Daoy (cell line): ENCODE measurements around the gene C16orf90. TPM values are rescaled to one million over a fixed set of nuclear protein-coding genes. Genes with fewer than 3 reads are reported as not detected.

ENCODE experiments used
- DNase-seq: peaks from one replicate; pipeline ENCODE4 v3.0.0-alpha.2; 2015; ENCODE audit warnings: low read depth
- total RNA-seq: library from RNA; depleted of rRNA; stranded (reverse); fragments of >200 nt; shearing (Covaris generic); gene quantifications from 2 replicates; pipeline ENCODE4 v1.2.3, GENCODE V29; 2014; rRNA removed

Gene C16orf90, protein sequence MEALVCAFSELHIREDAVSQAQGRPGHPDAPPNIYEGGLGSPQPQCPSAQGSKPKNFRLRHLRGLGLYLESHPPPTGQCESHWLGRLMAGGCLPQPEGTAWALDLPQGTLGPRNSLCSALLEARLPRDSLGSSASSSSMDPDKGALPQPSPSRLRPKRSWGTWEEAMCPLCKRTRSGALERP
- not detected in 2 replicates for total RNA-seq

DNA sequence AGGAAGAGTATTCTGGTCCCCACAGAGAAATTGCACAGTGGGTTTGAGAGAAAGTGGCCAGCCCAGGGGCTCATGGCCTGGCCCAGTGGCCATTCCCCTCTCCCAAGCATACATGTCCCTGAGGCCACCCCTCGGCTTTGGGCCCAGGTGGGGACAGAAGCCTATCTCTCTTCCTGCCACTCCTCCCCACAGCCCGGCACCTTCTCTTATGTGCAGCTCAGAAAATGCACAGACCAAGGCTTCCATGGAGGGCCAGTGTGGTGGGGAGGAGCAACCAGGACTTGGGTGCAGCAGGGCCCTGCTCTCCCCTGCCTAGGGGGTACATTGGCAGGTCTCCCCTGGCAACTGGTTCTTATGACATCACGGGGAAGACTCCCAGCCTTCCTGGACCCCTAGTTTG, at the start of gene C16orf90:
TSS of gene C16orf90 (minus strand) at position 314 of the 400 bp plus-strand sequence. CDS start at position 246, 68 bp downstream.
- DNase-seq = no peak

DNA sequence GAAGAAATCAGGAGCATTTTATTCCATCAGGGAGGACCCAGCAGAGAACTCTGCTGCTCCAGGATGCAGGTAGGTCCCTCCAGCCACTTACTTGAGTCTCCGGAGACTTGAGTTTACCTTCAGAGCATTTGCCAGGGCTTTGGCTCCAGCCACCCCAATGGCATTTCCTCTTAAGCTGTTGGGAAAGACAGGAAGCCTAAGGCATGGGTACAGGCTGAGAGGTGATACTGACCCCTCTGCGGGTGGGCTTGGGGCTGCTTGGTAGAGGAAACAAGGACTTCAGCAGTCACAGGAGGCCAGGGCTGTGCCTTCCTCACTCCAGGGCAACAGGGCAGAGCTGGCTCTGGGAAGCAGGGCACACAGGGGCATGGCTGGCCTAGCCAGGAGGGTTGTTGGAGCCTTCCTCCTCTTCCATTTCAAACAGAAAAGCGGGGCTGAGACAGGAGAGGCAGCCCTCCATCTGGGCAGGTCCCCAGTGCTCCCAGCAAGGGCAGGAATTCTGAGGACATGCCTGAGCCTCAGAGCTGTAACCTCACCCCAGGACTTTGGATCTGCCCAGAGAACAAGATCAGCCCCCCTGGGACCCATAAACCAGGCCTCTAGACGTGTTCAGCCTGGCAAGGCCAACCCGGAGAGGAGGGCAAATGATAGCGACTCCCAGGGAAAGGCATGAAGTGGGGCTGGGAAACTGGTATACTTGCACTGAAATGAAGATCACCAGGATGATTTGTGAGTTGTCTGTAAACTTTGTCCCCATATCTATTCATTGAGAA, 47.5 kb upstream of the C16orf90 start:
- no peak for DNase-seq

DNA sequence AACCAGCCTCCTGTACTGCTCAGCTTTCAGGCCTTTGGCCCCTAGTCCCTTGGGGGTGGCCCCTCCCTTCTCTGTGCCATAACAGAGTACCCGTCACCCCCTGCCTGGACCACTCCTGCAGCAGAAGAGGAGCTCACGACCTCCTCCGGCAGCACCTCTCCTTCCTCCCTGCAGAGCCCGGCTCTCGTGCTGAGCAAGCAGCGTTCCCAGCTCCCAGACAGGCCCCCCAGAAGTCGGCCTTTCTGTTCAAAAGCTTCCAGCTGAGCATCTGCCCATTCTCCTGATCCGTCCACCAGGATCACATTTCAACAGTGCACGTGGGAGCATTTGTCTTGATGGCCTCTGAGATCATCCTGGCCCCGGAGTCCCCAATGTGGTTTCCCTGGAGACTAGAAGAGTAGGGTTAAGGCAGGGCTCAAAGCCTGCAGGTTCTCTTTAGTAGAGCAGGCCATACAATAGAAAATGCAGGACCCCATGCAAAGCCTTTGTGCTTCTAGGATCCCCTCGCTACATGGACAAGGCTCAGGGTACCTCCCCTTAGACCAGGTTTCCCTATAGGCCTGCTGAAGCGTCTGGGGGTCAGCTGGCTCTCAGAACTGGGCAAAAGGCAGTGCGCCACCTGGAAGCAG, 46.4 kb upstream of the C16orf90 start:
- no peak for DNase-seq

DNA sequence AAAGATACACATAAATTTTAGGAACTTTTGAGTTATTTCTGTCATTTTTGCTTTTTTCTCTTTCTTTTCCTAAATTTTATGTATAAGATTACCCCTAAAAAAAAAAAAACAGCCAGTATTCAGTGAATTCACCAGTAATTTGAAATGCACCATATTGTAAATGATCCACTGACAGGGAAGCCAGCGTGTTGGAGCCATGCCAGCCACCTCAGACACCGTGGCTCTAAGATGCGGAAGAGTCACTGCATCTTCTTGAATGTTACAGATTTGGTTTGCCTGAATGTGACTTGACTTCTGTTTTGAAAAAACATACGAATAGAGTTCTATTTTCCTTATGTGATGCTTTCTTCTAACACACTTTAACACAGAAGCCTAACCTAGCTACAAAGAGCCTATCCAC, 42.9 kb upstream of the C16orf90 start:
- DNase-seq = no peak

DNA sequence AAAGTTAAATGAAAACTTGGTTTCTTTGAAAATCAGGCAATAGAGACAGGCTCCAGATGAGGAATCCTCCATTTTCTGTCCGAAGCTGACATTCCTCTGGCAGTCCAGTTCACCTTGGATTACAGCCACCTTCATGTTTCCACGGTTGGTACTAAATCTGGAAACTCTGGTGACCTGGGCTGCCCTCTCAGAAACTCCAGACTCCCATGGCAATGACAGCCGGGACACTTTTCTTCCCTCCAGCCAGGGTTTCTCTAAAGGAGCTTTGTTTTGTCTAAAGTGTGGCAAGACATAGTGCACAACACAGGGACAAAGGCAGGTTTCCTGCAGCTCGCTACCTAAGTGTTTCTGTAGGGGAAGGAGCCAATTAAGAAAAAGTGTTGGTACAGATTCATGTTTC, 41.6 kb upstream of the C16orf90 start:
- DNase-seq = no peak

DNA sequence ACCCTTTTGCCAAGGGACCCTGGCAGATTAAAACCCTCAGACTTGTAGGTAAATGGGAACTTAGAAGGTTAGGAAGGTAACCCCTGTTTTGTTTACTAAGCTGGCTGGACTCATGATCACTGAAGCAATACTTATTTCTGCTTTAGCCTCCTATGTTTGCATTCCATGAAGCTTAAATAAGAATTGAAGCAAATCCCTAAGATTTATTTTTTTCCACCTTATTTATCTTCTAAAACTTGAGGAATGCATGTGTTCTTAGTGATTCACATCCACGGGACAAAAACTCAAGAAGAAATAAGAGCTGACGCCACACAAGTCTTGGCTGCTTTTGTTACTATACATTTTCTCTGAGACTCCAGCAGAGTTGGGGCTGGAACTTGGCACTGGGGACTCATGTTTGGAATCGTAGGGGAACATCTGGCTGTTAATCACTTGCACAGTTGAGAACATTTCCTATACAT, 41.0 kb upstream of the C16orf90 start:
- DNase-seq = no peak

DNA sequence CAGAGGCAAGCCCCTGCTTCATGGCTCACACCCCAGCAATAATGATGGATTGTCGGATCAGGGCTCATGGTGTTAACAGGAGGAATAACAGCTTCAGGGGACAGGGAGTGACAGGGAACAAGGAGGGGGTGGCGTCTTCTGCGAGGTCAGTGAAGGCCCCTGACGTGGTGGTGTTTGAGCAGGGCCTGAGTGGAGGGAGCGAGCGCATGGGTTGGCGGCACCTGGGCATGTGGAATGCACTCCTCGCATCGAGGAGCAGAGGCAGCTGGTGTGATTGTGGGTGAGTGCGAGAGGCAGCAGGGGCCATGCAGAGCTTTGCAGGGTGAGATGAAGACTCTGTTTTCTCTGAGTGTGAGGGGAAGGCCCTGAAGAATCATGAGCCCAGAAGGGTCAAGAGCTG, 38.8 kb upstream of the C16orf90 start:
- no peak for DNase-seq

DNA sequence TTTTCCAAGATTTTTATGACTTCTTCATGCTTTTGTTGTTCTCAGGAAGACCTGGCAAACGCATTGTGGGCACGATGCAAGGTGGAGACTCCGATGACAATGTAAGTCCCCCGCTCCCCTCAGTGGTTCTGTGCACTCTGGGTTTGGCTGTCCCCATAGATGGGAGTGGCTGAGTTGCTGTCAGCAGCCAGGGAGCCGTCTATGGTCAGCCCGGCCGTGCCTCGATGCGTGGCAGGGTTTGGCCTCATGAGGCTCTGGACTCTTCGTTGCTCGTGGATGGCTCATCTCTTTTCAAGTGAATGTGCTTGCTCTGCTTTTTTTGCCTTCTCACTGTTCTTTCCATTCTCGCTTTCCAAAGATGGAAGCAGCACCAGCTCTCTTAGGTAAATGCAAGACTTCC, 37.5 kb upstream of the C16orf90 start:
- no peak for DNase-seq

DNA sequence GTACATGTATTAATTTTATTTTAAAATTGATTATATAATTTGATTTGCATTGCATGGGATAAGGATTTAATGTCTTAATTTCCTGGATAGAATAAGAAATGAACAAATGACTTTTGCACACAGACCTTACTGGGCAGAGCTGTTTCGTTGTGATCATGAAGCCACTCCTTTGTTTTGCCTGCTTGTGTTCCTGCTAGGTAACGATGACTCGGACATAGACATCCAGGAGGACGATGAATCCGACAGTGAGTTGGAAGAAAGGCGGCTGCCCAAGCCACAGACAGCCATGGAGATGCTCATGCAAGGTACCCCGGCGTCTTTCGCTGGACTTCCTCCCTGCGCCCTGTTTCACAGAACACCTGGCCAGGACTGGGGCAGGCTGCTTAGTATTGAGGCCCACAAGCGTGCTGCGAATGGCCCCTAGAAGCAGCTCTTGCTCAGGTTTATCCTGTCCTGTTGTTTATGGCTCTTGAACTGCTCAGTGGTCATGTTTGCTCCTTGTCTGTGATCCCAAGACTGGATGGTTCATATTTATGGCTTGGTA, 35.2 kb upstream of the C16orf90 start:
- no peak for DNase-seq

DNA sequence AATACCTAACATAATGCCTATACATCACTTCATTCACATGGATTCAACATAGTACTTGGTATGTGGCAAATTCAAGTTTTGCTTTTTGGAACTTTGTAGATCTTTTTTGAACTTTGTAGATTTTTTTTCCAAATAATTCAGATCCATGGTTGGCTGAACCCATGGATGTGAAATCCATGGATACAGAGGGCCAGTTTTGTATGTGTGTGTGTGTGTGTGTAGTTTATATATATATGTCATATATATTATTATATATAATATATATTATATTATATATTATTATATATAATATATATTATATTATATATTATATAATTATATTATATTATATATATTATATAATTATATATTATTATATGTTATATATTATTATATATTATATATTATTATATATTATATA, 33.9 kb upstream of the C16orf90 start:
- DNase-seq = no peak

DNA sequence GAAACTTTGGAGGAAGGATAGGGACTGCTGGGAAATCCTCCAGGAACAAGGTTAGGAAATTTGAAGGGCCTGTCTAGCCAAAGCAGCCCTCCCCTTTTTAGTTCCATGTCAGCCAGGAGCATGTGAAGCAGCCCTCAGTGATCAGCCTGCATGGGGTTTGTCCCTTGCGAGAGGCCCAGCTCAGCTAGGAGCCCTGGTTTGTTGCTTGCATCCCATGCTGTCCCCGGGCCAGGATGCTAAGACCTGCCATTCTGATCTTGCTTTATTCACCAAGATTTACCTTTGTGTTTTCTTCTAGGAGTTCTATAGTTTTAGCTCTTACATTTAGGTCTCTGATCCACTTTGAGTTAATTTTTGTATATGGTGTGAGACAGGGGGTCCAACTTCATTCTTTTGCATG, 33.1 kb upstream of the C16orf90 start:
- no peak for DNase-seq

DNA sequence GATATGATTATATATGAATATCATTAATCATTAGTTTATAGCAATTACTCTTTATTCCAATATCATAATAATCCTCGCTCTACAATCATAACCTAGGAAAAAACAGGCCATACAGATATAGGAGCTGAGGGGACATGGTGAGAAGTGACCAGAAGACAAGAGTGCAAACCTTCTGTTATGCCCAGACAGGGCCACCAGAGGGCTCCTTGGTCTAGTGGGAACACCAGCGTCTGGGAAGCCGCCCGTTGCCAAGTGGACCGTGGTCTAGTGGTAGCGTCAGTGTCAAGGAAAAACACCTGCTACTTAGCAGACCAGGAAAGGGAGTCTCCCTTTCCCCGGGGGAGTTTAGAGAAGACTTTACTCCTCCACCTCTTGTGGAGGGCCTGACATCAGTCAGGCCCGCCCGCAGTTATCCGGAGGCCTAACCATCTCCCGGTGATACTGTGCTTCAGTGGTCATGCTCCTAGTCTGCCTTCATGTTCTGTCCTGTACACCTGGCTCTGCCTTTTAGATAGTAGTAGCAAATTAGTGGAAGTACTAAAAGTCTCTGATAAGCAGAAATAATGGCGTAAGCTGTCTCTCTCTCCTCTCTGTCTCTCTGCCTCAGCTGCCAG, 32.0 kb upstream of the C16orf90 start:
- DNase-seq = peak; percentile 52

DNA sequence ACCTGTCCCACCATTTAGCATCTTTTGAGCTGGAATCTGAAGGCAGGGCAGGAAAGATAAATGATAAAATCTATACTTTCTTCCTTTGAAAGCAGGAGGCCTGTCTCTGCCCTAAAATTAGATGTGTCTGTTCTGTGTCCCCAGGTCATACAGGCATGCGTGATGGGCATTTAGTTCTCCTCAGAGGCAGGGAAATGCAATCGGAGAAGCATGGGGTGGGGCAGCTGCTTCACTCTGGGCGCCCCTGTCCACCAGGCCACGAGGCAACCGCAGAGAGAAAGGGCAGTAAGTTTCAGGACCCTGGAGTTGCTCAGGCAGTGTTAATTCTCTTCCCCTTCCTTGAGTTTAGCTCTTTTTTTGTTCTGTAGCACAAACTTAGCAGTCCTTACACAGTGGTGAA, 30.7 kb upstream of the C16orf90 start:
- no peak for DNase-seq

DNA sequence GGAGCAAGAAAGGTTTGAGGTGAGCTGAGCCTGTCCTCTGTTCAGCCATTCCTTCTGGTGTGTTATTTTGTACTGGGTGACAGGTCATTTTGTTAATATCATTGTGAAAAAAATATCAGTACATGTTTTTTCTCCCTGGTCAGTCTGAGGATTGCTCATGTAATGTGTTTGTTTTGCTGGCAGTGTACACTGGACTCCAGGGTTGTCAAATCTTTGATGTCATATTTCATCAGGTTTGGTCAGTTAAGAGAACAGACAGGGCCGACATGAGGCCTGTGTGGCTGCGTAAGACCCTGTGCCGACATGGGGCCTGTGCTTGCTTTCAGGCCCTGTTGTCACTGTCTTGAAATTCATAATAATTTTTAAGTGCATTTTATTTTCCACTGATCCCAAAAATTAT, 28.0 kb upstream of the C16orf90 start:
- no peak for DNase-seq

DNA sequence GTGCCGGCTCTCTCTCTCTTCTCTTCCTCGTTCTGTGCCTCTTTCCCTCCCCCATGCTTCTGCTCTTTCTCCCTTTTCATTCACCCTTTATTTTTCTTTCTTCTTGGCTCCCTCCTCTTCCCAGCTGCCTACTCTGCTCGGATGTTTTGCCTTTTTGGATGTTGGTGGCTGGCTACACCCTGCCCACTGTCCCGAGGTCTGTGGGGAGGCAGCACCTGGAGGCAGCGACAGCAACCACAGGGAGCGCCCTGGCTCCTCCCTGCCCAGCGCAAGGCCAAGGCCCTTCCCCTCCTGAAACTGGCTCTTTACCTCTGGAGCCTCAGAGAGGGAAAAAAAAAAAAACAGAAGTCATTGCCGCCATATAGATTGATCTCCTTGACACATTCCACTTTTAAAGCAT, 25.6 kb upstream of the C16orf90 start:
- no peak for DNase-seq

DNA sequence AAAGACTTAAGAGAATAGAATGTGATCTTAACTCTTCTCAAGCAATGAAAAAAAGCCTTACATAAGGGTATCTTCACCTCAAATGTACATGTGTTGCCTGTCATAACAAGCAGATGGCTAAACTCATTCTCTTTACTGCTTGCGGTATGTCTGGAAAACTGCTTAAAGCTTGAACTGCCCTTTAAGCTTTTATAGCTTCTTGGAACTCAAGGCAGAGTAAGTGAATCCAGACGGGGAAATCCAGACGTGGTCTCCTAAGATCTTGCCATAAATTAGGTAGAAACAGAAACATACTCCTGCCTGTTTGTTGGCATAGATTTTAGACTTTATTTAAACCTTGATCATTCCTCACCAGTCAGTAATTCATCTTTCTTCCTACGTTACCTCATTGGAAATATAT, 25.1 kb upstream of the C16orf90 start:
- DNase-seq = no peak

DNA sequence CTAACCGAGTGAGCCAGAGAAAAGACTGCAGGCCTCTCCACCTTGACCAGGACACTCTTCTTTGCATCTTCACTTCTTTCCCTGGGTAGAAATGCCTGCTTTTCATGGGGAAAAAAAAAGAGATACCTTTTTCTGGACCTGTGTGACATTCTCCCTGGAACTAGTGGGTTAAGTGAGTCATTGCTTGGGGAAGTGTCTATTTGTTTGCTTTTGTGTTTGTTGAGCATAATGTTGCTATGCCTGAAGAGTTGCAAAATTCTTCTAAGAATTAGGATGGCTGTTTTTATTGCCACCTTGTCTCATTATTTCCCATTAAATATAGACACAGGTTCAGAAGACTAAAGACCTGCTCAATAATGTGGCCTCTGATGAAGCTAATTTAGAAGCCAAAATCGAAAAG, 24.3 kb upstream of the C16orf90 start:
- no peak for DNase-seq

DNA sequence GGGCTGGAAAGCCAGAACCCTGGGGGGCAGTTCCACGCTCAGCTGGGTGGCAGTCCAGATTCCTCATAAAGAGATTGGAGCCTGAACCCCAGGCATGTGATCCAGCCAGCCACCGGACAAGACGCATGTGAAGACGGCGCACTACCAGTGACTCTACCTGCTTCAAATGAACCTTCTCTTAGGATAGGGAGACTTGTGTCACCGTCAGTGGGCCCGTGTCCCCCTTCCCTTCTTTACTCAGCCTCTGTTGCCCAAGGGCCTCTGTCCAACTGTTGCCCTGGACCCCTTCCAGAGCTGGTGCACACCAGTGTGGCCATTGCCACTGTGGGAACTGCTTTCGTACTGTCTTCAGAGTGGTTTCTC, 23.7 kb upstream of the C16orf90 start:
- no peak for DNase-seq

DNA sequence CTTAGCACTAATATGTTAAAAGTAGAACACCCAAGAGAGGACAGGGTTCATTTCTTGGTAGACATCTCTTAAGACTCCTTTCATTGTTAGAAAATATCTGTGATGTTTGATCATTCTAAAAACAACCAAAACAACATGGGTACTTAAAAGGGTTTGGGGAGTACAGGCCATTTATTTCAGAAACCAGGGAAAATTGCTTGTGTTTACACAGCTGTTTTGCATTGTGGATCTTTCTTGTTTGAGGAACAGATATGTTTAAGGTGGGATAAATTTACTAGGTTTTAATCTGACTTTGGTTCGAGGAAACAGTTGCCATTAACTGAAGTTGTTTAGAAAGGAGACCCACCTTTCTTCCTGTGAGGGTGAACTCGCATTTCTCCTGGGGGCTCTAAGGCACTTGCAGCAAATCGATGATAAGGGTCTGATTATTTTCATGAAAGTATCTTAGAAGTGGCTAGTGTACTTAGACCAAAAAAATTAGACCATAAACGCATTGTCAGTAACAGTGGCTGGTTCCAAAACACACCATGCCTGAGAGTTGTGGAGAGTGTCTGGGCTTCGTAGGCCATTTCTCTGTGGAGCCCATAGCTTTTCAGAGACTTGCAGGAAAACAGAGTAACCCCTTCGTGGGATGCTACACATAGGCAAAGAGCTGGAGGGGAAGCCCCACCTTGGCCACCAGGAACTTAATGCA, 23.1 kb upstream of the C16orf90 start:
- no peak for DNase-seq

DNA sequence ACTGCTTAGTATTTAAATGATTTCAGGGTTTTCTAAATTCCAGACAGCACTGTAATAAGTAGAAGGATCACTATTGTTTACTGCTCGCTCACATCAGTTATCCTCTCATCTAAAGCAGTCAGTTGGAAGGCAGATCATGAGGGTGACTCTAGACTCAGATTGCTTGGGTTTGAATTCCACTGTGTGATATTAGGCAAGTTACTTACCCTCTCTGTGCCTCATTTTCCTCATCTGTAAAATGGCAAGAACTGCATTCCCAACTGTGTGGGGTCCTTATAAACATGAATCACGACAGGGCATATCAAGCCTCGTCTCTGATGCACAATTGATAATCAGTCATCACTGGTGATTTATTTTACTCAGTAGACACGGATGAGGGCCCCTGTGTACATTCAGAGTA, 20.6 kb upstream of the C16orf90 start:
- DNase-seq = no peak

DNA sequence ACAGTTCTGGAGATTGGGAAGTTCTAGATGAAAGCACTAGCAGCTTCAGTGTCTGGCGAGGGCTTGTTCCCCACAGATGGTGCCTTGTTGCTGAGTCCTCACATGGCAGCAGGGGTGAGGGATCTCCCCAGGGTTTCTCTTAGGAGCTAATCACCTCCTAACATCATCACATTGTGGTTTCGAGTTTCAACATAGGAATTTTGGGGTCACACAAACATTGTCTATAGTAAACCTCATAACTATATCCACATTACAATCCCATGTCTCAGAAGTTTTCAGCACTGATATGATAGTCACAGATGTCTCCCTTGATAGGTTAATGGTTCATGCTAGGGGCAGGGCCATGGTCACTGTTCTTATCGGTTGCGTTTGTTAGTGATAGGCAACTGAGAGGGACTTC, 19.3 kb upstream of the C16orf90 start:
- peak; percentile 6 for DNase-seq
